Lower leg skin (tissue), 3 donors: ENCODE results near the gene PDE4A.

Experiments
- CTCF ChIP-seq, 3 donors: fragments of 450-650 bp; IDR thresholded peaks; one replicate each; pipeline ENCODE4 v1.5.1; 2016; ENCODE audit warnings: antibody characterized with exemption in 3 of 3, mild to moderate bottlenecking in 3 of 3, moderate library complexity in 2 of 3
- POLR2A ChIP-seq, 2 donors: fragments of 450-650 bp; IDR thresholded peaks; one replicate each; pipeline ENCODE4 v1.6.1; 2016 to 2017; ENCODE audit warnings: antibody characterized with exemption in 2 of 2, mild to moderate bottlenecking in 1 of 2, moderate library complexity in 1 of 2

- TF ChIP-seq POLR2A (IDR thresholded peaks at IDR 0.05): no peak
- no peak for TF ChIP-seq CTCF (IDR thresholded peaks at IDR 0.05)
These were observed 4.3 kb upstream of the PDE4A start for GRCh38 chr19:10416083-10416379.
